GM19324 (cell line): ENCODE data around the gene SYNM.

Experiments
- ATAC-seq: cut with Tn5 transposase; IDR thresholded peaks from one replicate; pipeline ENCODE4 v1.9.1; 2021; ENCODE audit warnings: mild to moderate bottlenecking, moderate library complexity; ENCODE audit not compliant: unreplicated experiment, low FRiP score

The SYNM gene

GRCh38 chr15:99163271-99164062 is 58.6 kb downstream of the SYNM start:
- no peak for ATAC-seq

- ATAC-seq, result no peak
These were observed 59.2 kb downstream of the SYNM start for GRCh38 chr15:99164119-99164518.

DNA sequence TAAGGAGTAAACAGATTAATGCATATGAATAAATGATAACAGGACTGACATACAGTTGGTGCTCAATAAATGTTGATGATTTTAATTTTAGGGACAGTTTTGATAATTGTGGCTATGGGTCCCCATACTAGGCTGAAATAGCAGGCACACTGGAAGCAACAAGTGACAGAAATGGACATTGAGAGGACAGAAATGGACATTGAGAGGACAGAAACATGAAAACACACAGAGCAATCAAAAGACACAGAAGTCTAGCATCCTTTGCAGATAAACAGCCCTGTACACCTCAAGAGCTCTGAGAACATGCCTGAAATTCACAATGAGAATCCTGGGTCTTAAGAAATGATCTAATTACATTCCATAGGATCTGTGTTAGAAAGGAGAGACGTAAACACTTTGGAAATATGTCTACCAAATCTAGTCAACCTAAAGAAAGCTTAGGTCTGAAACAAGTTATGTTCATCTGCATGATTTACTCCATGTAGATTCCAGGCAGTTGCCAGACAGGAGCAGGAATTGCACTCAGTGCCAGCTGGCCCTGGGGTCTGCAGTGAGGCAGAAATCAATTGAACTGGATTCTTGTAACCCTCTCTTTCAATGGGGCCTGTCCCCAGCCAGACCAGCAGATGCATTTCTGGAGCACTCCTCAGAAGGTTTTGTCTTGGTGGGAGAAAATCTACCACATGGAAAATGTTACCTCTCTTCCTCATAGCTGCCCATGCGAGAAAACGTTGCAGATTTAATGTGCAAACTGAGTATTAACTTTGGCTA is 60.3 kb downstream of the SYNM start:
- ATAC-seq, result no peak

DNA sequence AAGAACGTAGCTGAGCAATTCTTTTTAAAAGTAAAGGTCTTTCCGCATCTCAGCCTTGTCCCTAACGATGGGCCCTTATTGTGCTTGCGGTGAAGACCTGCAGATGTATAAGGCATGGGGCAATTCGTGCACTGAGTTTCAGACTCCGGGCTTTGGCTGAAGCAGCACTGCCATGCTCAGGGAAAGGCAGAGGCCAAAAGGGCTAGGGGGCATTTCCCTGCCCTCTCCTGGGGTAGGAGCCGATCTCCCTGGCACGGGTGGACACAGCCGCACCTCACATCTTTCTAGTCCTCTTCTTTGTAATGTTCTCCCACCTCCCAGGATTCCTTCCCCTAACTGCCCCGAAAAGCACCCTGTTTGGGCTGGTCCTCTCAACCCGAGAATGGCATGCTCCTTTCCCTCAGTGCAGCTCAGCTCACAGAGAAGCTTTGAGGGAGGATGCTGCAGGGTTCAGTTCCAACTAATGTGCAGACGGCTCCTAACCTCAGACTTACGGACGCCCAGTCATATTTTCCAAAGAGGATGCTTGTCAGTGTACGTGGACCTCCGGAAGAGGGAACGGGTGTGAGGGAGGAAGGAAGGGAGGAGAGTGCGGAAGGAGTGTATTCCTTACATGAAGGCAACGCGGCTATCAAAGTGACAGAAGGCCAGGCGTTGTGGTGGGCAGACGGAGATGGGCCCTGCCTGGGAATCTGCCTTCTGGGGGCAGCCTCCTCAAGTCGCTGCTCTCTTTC is 61.2 kb downstream of the SYNM start:
- no peak for ATAC-seq

- no peak for ATAC-seq
These were observed 62.3 kb downstream of the SYNM start for GRCh38 chr15:99167201-99167600.

GRCh38 chr15:99167640-99168039 is 62.8 kb downstream of the SYNM start:
- no peak for ATAC-seq

- no peak for ATAC-seq
These were observed 64.0 kb downstream of the SYNM start for GRCh38 chr15:99168601-99169580.

GRCh38 chr15:99169769-99170311 is 65.0 kb downstream of the SYNM start:
- no peak for ATAC-seq

GRCh38 chr15:99170476-99171065 is 65.7 kb downstream of the SYNM start:
- no peak for ATAC-seq

DNA sequence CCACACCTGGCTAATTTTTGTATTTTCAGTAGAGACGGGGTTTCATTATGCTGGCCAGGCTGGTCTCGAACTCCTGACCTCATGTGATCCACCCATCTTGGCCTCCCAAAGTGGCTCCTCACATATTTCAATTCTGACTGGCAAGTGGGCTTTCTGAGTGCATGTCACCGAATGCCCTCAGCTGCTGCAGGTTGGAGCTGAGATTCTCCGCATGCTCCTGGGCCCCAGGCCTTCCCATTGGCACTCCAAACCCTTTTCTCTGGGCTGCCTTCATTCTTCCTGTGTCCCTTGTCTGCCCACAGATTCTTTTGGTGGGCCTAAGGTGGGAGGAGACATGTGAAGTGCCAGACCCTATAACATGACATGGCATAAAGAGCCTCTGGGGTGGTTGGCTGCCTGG is 67.3 kb downstream of the SYNM start:
- no peak for ATAC-seq

DNA sequence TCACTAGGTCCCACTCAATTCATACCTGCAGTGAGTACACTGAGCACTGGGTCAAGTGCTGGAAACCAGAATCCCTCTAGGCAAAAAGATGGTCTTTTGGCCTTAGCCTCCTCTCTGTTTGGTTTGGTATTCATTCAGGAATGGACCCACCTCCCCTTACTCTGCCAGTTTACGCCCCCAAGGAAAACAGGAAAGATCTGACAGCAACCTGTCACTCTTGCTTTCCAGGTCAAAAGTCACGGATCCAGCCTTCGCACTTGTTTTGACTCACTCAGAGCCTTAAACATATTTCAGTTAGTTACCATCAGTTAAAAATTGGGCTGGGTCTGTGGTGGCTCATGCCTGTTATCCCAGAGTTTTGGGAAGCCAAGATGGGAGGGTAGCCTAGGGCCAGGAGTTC is 68.1 kb downstream of the SYNM start:
- ATAC-seq, result no peak

GRCh38 chr15:99174567-99175395 is 69.9 kb downstream of the SYNM start:
- no peak for ATAC-seq

GRCh38 chr15:99176757-99177156 is 71.9 kb downstream of the SYNM start:
- ATAC-seq, result no peak

GRCh38 chr15:99177679-99178078 is 72.8 kb downstream of the SYNM start:
- ATAC-seq, result no peak

GRCh38 chr15:99180086-99180963 is 75.4 kb downstream of the SYNM start:
- no peak for ATAC-seq

GRCh38 chr15:99180964-99181306 is 76.1 kb downstream of the SYNM start:
- no peak for ATAC-seq

- ATAC-seq, result no peak
These were observed 76.7 kb downstream of the SYNM start for GRCh38 chr15:99181545-99181971.

GRCh38 chr15:99182791-99183190 is 77.9 kb downstream of the SYNM start:
- ATAC-seq, result no peak
